Measurements from ENCODE around the gene MBD4. TPM values are rescaled to one million over a fixed set of nuclear protein-coding genes. Genes with fewer than 3 reads are reported as not detected.

The MBD4 gene
- total and polyA plus RNA-seq, 2 of the 4 experiments (the other 2 are of a cell fraction): 13.8 to 15.0 TPM

- dilution Hi-C loops (cut with HindIII; ENCODE audit: low sequenced_read_pairs, unreplicated experiment): no loop called here
- CTCF ChIA-PET: no interaction called here
- Histone ChIP-seq H3K27ac (ENCODE audit: insufficient read depth, low read length) (no peak overlapping the region), H3K18ac (ENCODE audit: low read depth, low read length) (no peak overlapping the region), H4K91ac (ENCODE audit: insufficient read depth, low read depth, low read length) (no peak overlapping the region), H3K9ac (ENCODE audit: low read depth, low read length) (no peak overlapping the region), H3K36me3 (ENCODE audit: control insufficient read depth, insufficient read depth, low read length) (peaks cover 13% of the 10 kb centered on the region; the same call in 1 of the 2 replicates), H2AFZ (replicated peaks; ENCODE audit: low read length, poor library complexity) (no peak overlapping the region), H3K4me2 (ENCODE audit: low read depth, low read length) (no peak overlapping the region), H3K56ac (ENCODE audit: extremely low read depth, insufficient read depth, low read length) (no peak overlapping the region), H3K9me1 (ENCODE audit: insufficient read depth, low read length) (peaks cover 20% of the 10 kb centered on the region), H3K4ac (ENCODE audit: low read depth, low read length) (no peak overlapping the region), H4K20me1 (ENCODE audit: insufficient read depth, low read length) (peaks cover 9% of the 10 kb centered on the region), H3K14ac (replicated peaks; ENCODE audit: low read depth, low read length) (no peak overlapping the region), H2AK9ac (replicated peaks; ENCODE audit: low read depth, low read length, poor library complexity) (no peak overlapping the region), H4K8ac (ENCODE audit: low read depth in 2 of 2, low read length in 2 of 2) (no peak overlapping the region), H2BK5ac (ENCODE audit: low read depth, low read length, poor library complexity, severe bottlenecking) (no peak overlapping the region), H2BK20ac (ENCODE audit: low read depth, low read length) (no peak overlapping the region), H2BK15ac (ENCODE audit: low read depth, low read length) (no peak overlapping the region), H3K9me3 (ENCODE audit: control insufficient read depth, insufficient read depth, low read length) (no peaks in the 10 kb centered on the region), H3K27me3 (ENCODE audit: control insufficient read depth, insufficient read depth, low read length) (no peaks in the 10 kb centered on the region), H3K23ac (ENCODE audit: low read depth, low read length) (no peak overlapping the region), H3K4me3 (ENCODE audit: insufficient read depth, low read depth, low read length) (no peak overlapping the region), H3K79me1 (ENCODE audit: low read depth in 1 of 2, low read length in 2 of 2) (no peaks in the 10 kb centered on the region), H4K5ac (ENCODE audit: low read depth, low read length) (no peak overlapping the region), H2BK120ac (ENCODE audit: low read depth, low read length) (no peak overlapping the region), H3K4me1 (ENCODE audit: control insufficient read depth, insufficient read depth, low read length) (peaks cover 17% of the 10 kb centered on the region), H2AK5ac (ENCODE audit: low read depth, low read length) (no peak overlapping the region)
- no TSS peak for BruUV-seq (replicated peaks)
- POLR2A ChIA-PET (ENCODE audit: unreplicated experiment): no interaction called here
- DNase-seq (no peak), ATAC-seq (ENCODE audit: low read depth) (no peak)
- in situ Hi-C loops (cut with MboI; ENCODE audit: low sequenced_read_pairs): loop anchor here (5.0 kb wide), 1 partner anchor 95 kb away; no protein-coding TSS in a partner anchor
- TF ChIP-seq FOS (IDR thresholded peaks at IDR 0.05; ENCODE audit: low read depth, low read length): no peak
- no peak for TF ChIP-seq NFE2L2 (IDR thresholded peaks at IDR 0.05; ENCODE audit: low read depth, low read length)
- no peak for TF ChIP-seq SMC3 (IDR thresholded peaks at IDR 0.05; ENCODE audit: low read depth, low read length)
- no peak for TF ChIP-seq MAZ (IDR thresholded peaks at IDR 0.05; ENCODE audit: borderline replicate concordance, low read depth, low read length)
- TF ChIP-seq CTCF (conservative IDR thresholded peaks at IDR 0.05; ENCODE audit: low read depth, low read length): no peak
- TF ChIP-seq MXI1 (IDR thresholded peaks at IDR 0.05; ENCODE audit: borderline replicate concordance, low read depth, low read length): no peak
- no peak for TF ChIP-seq RCOR1 (IDR thresholded peaks at IDR 0.05; ENCODE audit: insufficient replicate concordance, low read length)
- no peak for TF ChIP-seq MAFK (IDR thresholded peaks at IDR 0.05; ENCODE audit: low read depth, low read length)
- no peak for TF ChIP-seq CHD1 (IDR thresholded peaks at IDR 0.05; ENCODE audit: low read depth, low read length)
- TF ChIP-seq USF2 (IDR thresholded peaks at IDR 0.05; ENCODE audit: low read depth, low read length): no peak
- TF ChIP-seq ELK1 (IDR thresholded peaks at IDR 0.05; ENCODE audit: borderline replicate concordance, low read depth, low read length): no peak
- no peak for TF ChIP-seq RAD21 (IDR thresholded peaks at IDR 0.05; ENCODE audit: low read length)
- TF ChIP-seq POLR2A (IDR thresholded peaks at IDR 0.05; ENCODE audit: low read depth, low read length): no peak
- no peak for TF ChIP-seq BHLHE40 (IDR thresholded peaks at IDR 0.05; ENCODE audit: low read depth, low read length)
- no peak for TF ChIP-seq RFX5 (IDR thresholded peaks at IDR 0.05; ENCODE audit: low read depth, low read length)
- no peak for TF ChIP-seq CEBPB (IDR thresholded peaks at IDR 0.05; ENCODE audit: low read depth, low read length)
- intact Hi-C loops (cut with micrococcal nuclease): no loop called here
- 83% methylated on average over 1 of the region's 12 CpGs; no CpG with 5 or more reads in 1 of the 2 experiments for WGBS, 2 experiments (ENCODE audit: extremely low coverage in 2 of 2, insufficient read length in 1 of 2)
Observed at GRCh38 chr3:129481766-129482332, 42.1 kb upstream of the MBD4 start.

Measured in IMR-90 (cell line).